Adrenal gland (tissue), 12 donors: ENCODE results near the gene ZNF341. TPM values are rescaled to one million over a fixed set of nuclear protein-coding genes. Genes with fewer than 3 reads are reported as not detected.
"Not testable (repeated sequence)": the region's sequence is repeated elsewhere in the genome, so short reads cannot be mapped to it uniquely, and the experiment has no call there.

Source experiments
- DNase-seq, 7 donors: peaks; one replicate each; pipeline ENCODE4 v3.0.0-alpha.2; 2019 to 2020
- H3K27ac ChIP-seq, 5 donors: fragments of 200-600 bp; sonication (generic) in 4 of 5; 1 replicate in 3 of 5; 2 replicates in 2 of 5; pipeline versions ENCODE4 v1.5.1 to v1.8.0; 2016 to 2020; ENCODE audit warnings: mild to moderate bottlenecking in 1 of 5
- H3K27me3 ChIP-seq: fragments of 200-600 bp; 2 replicates; pipeline ENCODE4 v1.8.0; 2021
- H3K36me3 ChIP-seq, 2 donors: fragments of 200-600 bp; replicated peaks in 1 of 2; 1 replicate in 1 of 2; 2 replicates in 1 of 2; pipeline versions ENCODE4 v1.5.1 to v1.8.0; 2018 to 2022
- H3K4me1 ChIP-seq, 2 donors: fragments of 200-600 bp; replicated peaks in 1 of 2; 1 replicate in 1 of 2; 2 replicates in 1 of 2; pipeline versions ENCODE4 v1.5.1 to v1.8.0; 2018 to 2021
- H3K4me3 ChIP-seq, 4 donors: fragments of 200-600 bp; sonication (generic) in 3 of 4; one replicate each; pipeline ENCODE4 v1.5.1; 2016 to 2018
- H3K9me3 ChIP-seq, 3 donors: fragments of 200-600 bp; sonication (generic) in 1 of 3; replicated peaks in 1 of 3; 1 replicate in 2 of 3; 2 replicates in 1 of 3; pipeline versions ENCODE4 v1.5.1 to v1.8.0; 2016 to 2021
- CTCF ChIP-seq, 6 experiments: fragments of 450-650 bp in 4 of 6; fragments of 200-600 bp in 2 of 6; sonication (generic) in 1 of 6; IDR thresholded peaks; 1 replicate in 5 of 6; 2 replicates in 1 of 6; pipeline versions ENCODE4 v1.5.1 to v1.8.0; 2016 to 2021; ENCODE audit warnings: antibody characterized with exemption in 6 of 6, mild to moderate bottlenecking in 2 of 6, moderate library complexity in 1 of 6
- POLR2A ChIP-seq, 2 donors: fragments of 450-650 bp; IDR thresholded peaks; one replicate each; pipeline ENCODE4 v1.6.1; 2017; ENCODE audit warnings: antibody characterized with exemption in 2 of 2, mild to moderate bottlenecking in 2 of 2, moderate library complexity in 1 of 2
- WGBS, 4 donors: extraction: QIAGEN DNeasy Blood & Tissue Kit in 2 of 4; methylation state at CpG; one replicate each; pipeline versions ENCODE4 v1.1.5 to v1.1.7; 2013 to 2017; 5-methylcytosine and 5-hydroxymethylcytosine counted together
- intact Hi-C, 2 donors: fragments of 100-400 bp; cut with DNase I; formaldehyde crosslinking; loops; one replicate each; pipeline versions ENCODE4 v1.14.1 to v1.15.0; 2022 to 2023
- polyA plus RNA-seq, 3 donors: library from polyadenylated mRNA; stranded (reverse); fragments of 200-250 nt in 2 of 3; fragments of 350-450 nt in 1 of 3; fragmentation: Illumina TruSeq in 1 of 3; extraction: RNeasy Lipid Tissue Mini Kit (QIAGEN cat#74804) in 1 of 3; gene quantifications; one replicate each; pipeline ENCODE4 v1.2.3, GENCODE V29; 2013 to 2014
- total RNA-seq, 9 donors: library from RNA; depleted of rRNA in 4 of 9; stranded (reverse); fragments of >200 nt in 4 of 9; fragments of 120-200 nt in 1 of 9; fragmentation: NEBNext Ultra II Directional in 1 of 9; extraction: Animal tissue kit (Norgen Biotek cat#: 25700) in 1 of 9; gene quantifications; one replicate each; pipeline versions ENCODE4 v1.1.0 to v1.2.4, GENCODE V29; 2013 to 2023
- donor health status: healthy with polysubstance abuse.
- donor health status: Bipolar disorder and iron deficiency.
- donor health status: DM: yes; HTN: yes; CAD: no.
- donor health status: DM: no; HTN: no; CAD: no.
- donor health status: DM: no; HTN: no; CAD: no.
- donor health status: DM: yes; HTN: yes; CAD: no.

Gene ZNF341
- total and polyA plus RNA-seq, 12 donors, result 1.1 to 9.2 (median 2.5) TPM

GRCh38 chr20:33790566-33790965 lies 58.8 kb downstream of the ZNF341 start:
- DNase-seq, result no peak
- H3K27me3 ChIP-seq, result no peaks in the 10 kb centered on the region
- TF ChIP-seq POLR2A (IDR thresholded peaks at IDR 0.05) (no peak), CTCF (IDR thresholded peaks at IDR 0.05) (no peak)
- H3K27ac ChIP-seq, result no peak overlapping the region
- peaks cover 0 to 8% of the 10 kb centered on the region in 2 donors for H3K4me1 ChIP-seq
- H3K9me3 ChIP-seq, result no peaks in the 10 kb centered on the region
- WGBS, 4 donors, result 85 to 96% (median 91%) methylated on average over 11 of the region's 11 CpGs
- intact Hi-C loops, result no loop called here
- H3K36me3 ChIP-seq, result peaks cover 0 to 4% of the 10 kb centered on the region in 2 donors
- no peak overlapping the region for H3K4me3 ChIP-seq

GRCh38 chr20:33791021-33791420 lies 59.2 kb downstream of the ZNF341 start:
- no peak for DNase-seq
- H3K9me3 ChIP-seq, result no peaks in the 10 kb centered on the region
- no peak overlapping the region for H3K27ac ChIP-seq
- H3K4me1 ChIP-seq, result peaks cover 0 to 8% of the 10 kb centered on the region in 2 donors
- TF ChIP-seq POLR2A (IDR thresholded peaks at IDR 0.05) (no peak), CTCF (IDR thresholded peaks at IDR 0.05) (no peak)
- WGBS, 4 donors, result 88 to 97% (median 95%) methylated on average over 25 to 31 of the region's 31 CpGs
- no peak overlapping the region for H3K4me3 ChIP-seq
- intact Hi-C loops, result no loop called here
- no peaks in the 10 kb centered on the region for H3K27me3 ChIP-seq
- H3K36me3 ChIP-seq, result peaks cover 0 to 4% of the 10 kb centered on the region in 2 donors

- no peak overlapping the region for H3K4me3 ChIP-seq
- peaks cover 0 to 8% of the 10 kb centered on the region in 2 donors for H3K4me1 ChIP-seq
- H3K27me3 ChIP-seq, result no peaks in the 10 kb centered on the region
- TF ChIP-seq CTCF (IDR thresholded peaks at IDR 0.05) (no peak), POLR2A (IDR thresholded peaks at IDR 0.05) (no peak)
- WGBS, 4 donors, result 89 to 94% (median 91%) methylated on average over 2 to 9 of the region's 9 CpGs
- DNase-seq, result no peak
- H3K36me3 ChIP-seq, result peaks cover 0 to 4% of the 10 kb centered on the region in 2 donors
- no peaks in the 10 kb centered on the region for H3K9me3 ChIP-seq
- intact Hi-C loops, result no loop called here
- H3K27ac ChIP-seq, result no peak overlapping the region
Measured at GRCh38 chr20:33791540-33791939, 59.7 kb downstream of the ZNF341 start.

GRCh38 chr20:33791959-33792597 lies 60.3 kb downstream of the ZNF341 start:
- intact Hi-C loops, result no loop called here
- Histone ChIP-seq H3K4me3 (no peak overlapping the region), H3K4me1 (peaks cover 0 to 8% of the 10 kb centered on the region in 2 donors), H3K27ac (no peak overlapping the region), H3K36me3 (peaks cover 0 to 4% of the 10 kb centered on the region in 2 donors), H3K9me3 (no peaks in the 10 kb centered on the region), H3K27me3 (no peaks in the 10 kb centered on the region)
- TF ChIP-seq POLR2A (IDR thresholded peaks at IDR 0.05), result no peak
- peak; percentile 56 to 74 (median 68) for TF ChIP-seq CTCF (IDR thresholded peaks at IDR 0.05)
- DNase-seq, result peak in 4 of 7 donors; percentile 42 to 68 (median 52)
- 61 to 66% (median 64%) methylated on average over 7 to 13 of the region's 13 CpGs for WGBS, 4 donors

- intact Hi-C loops, result not testable (repeated sequence)
- WGBS, 4 donors, result 64 to 73% (median 67%) methylated on average over 3 of the region's 3 CpGs
Measured at GRCh38 chr20:33792598-33792989, 60.8 kb downstream of the ZNF341 start.

More at GRCh38 chr20:33792598-33792989, 60.8 kb downstream of the ZNF341 start:
- H3K4me3 ChIP-seq, H3K27me3 ChIP-seq, H3K4me1 ChIP-seq, H3K36me3 ChIP-seq, H3K9me3 ChIP-seq, H3K27ac ChIP-seq, DNase-seq: not testable (repeated sequence)
